Measurements from ENCODE around the gene ANKH.

- TF ChIP-seq CTCF (IDR thresholded peaks at IDR 0.05; ENCODE audit: low read depth, low read length, poor library complexity, severe bottlenecking): no peak
- no peak for TF ChIP-seq EZH2phosphoT487 (IDR thresholded peaks at IDR 0.05; ENCODE audit: borderline replicate concordance, low read length)
Observed at GRCh38 chr5:14735944-14736343, 135.6 kb downstream of the ANKH start.

All from DOHH2 (cell line).